GM12865 (cell line): ENCODE results near the gene NTNG1.

ENCODE experiments used
- DNase-seq: peaks from one replicate; pipeline ENCODE4 v3.0.0; 2010; ENCODE audit warnings: low read depth
- H3K4me3 ChIP-seq: 2 replicates; pipeline ENCODE4 v1.5.1; 2011; ENCODE audit warnings: mild to moderate bottlenecking, low read depth, low read length, control low read depth
- CTCF ChIP-seq: IDR thresholded peaks from 2 replicates; pipeline ENCODE4 v1.5.1; 2011; ENCODE audit warnings: low read length, control low read depth, low read depth, inconsistent platforms; ENCODE audit not compliant: insufficient read depth; ENCODE audit errors: missing control alignments

Gene NTNG1

GRCh38 chr1:107501081-107501605 lies 360.3 kb downstream of the NTNG1 start:
- H3K4me3 ChIP-seq: no peak overlapping the region
- DNase-seq: no peak

GRCh38 chr1:107510347-107510746 lies 369.5 kb downstream of the NTNG1 start:
- DNase-seq: no peak
- H3K4me3 ChIP-seq: no peak overlapping the region
- no peak for TF ChIP-seq CTCF

More at GRCh38 chr1:107501081-107501605, 360.3 kb downstream of the NTNG1 start:
- TF ChIP-seq CTCF: no peak

GRCh38 chr1:107512836-107513235 lies 372.0 kb downstream of the NTNG1 start:
- no peak for TF ChIP-seq CTCF
- no peak for DNase-seq
- H3K4me3 ChIP-seq: no peak overlapping the region

- no peak for TF ChIP-seq CTCF
- H3K4me3 ChIP-seq: no peak overlapping the region
- DNase-seq: no peak
Observed at GRCh38 chr1:107514841-107515240, 374.0 kb downstream of the NTNG1 start.

- TF ChIP-seq CTCF: peak; percentile 28
- no peak for DNase-seq
- H3K4me3 ChIP-seq: no peak overlapping the region
Observed at GRCh38 chr1:107515702-107516101, 374.9 kb downstream of the NTNG1 start.

- no peak overlapping the region for H3K4me3 ChIP-seq
- no peak for DNase-seq
Observed at GRCh38 chr1:107523061-107523460, 382.2 kb downstream of the NTNG1 start.

More at GRCh38 chr1:107523061-107523460, 382.2 kb downstream of the NTNG1 start:
- no peak for TF ChIP-seq CTCF
